HG02588 (cell line): ENCODE data around the gene CHST5.

Experiments
- ATAC-seq: cut with Tn5 transposase; IDR thresholded peaks from one replicate; pipeline ENCODE4 v1.9.1; 2021; ENCODE audit warnings: mild to moderate bottlenecking, moderate library complexity; ENCODE audit not compliant: unreplicated experiment

CHST5 gene

DNA sequence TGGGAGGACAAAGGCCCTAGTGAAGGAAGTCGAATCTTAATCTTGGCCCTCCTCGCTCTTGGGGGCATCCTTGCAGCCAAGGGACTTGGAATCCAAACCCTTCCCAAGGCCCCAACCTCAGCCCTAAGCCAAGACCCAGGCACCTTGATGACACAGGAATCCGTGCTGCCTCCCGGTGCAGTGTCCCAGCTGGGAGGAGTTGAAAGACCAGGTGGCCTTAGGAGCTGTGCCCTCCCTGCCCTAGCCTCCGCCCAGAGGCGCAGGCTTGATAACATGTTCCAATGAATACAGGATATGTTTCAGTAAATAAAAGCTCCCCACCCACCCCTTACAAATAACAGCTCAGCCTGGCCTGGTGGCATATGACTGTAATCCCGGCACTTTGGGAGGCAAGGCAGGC is at the start of gene CHST5:
Gene CHST5 (minus strand): TSS at position 208 of the 400 bp plus-strand sequence. CDS start 5,724 bp downstream, outside the sequence.
- ATAC-seq = no peak

DNA sequence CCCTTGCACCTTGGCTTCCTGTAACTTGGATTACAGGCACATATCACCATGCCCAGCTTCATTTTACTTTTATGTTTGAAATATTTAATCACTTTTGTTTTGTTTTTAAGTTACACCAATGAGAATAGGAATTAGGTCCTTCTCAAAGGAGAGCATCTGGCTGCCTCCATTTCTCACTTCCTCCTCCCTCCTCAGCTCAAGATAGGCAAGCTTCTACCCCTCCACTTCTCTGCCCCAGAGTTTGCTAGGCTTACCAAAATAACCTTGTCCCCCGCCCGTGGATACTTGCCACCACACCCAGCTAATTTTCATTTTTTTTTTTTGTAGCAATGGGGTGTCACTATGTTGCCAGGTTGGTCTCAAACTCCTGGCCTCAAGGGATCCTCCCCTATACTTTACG is 48.2 kb upstream of the CHST5 start:
- peak; percentile 67 for ATAC-seq

DNA sequence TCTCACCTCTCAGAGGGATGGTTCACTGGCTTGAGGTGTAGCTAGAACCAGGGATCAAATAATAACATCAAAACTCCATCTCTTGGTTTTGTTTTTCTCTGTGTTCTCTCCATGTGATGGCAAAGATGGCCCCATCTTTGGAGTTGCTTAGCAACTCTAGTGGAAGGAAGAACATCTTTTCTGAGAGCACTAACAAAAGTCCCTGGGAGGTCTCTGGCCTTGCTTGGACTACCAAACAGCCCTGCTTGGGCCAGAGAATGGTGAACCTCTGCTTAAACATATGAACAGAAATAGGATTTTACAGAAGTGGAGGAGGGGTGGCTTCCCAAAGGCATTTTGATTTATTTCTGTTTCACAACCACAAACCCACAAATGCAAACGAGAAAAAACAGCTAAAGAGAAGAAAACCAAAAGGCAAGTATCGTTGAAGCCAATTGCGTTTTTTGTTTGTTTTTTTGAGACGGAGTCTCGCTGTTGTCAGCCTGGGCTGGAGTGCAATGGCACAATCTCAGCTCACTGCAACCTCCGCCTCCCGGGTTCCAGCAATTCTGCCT is 43.5 kb upstream of the CHST5 start:
- no peak for ATAC-seq

DNA sequence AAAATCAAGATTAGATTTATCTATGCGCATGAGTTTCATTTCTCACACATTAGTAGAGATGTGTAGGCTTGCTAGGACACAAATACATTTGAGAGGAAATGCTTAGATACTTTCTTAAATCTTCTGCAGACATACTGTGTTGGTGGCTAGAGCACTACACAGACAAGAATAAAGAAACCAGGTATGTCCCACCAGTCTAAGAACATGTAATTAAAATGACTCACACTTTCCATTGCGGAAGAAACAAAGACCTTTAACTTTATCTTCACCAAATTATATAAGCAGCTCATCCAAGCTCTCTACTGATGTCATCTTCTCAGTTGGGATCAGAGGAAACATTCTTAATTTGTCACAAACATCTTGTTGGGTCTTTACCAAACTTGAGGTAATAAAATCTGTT is 42.8 kb upstream of the CHST5 start:
- no peak for ATAC-seq

DNA sequence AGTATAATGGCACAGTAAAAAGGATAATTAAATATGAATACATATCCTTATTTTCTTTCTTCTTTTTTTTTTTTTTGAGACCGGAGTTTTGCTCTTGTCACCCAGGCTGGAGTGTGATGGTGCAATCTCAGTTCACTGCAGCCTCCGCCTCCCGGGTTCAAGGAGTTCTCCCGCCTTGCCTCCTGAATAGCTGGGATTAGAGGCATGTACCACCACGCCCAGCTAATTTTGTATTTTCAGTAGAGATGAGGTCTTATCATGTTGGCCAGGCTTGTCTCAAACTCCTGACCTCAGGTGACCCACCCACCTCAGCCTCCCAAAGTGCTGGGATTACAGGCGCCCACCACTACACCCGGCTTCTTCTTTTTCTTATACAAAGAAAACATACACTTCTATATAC is 42.3 kb upstream of the CHST5 start:
- no peak for ATAC-seq

DNA sequence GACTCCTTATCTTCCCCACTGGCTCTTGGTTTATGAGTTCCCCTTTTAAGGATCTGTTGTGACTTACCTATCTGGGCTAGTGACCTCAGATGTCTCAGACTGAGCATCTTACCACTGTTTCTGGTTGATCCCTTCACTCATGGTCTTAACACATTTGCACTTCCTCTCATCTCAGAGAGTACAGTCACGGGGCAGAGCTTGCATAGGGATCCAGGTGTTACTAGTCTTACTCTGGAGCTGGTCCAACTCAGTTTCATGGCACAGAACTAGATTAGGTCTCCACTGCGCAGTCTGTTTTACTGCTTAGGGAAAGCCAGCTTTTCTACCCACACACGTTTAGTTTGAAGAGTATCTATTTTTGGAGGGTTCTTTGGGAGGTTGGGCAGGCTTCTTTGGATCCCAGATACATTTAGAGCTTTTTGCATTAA is 40.5 kb upstream of the CHST5 start:
- peak; percentile 56 for ATAC-seq

DNA sequence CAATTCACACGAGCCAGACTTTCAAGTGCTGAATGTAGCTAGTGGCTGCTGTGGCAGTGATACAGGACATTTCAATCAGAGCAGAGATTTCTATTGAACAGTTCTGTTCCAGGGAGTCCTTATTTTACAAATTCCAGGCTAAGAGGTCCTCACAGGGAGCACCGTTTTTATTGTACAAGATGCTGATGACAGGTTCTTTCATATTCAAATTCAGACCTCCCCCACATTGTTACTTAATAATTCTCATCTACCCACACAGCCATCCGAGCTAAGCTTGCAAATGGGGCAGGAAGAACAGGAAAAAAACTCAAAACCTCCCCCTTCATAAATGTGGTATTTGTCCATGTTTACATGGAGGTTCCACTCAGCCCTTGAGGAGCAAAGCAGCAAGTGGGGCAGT is 40.0 kb upstream of the CHST5 start:
- no peak for ATAC-seq

DNA sequence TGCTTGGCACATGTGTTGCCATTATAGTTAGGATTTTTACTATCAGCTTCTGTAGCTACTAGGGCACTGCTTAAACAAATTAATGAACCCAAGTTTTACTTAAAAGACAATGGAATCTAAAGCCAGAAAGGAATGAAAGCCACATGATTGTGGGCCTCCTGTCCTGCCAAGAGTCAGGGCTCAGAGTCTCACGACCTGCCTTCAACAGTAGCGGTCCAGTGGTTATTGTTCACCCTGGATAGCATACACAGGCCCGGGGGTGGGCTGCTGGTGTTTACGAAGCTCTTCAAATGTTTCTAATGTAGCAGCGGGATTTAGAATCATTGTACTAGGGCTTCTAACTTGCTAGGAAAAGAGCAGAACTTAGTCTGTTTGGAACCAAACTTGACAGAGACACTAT is 38.0 kb upstream of the CHST5 start:
- no peak for ATAC-seq

DNA sequence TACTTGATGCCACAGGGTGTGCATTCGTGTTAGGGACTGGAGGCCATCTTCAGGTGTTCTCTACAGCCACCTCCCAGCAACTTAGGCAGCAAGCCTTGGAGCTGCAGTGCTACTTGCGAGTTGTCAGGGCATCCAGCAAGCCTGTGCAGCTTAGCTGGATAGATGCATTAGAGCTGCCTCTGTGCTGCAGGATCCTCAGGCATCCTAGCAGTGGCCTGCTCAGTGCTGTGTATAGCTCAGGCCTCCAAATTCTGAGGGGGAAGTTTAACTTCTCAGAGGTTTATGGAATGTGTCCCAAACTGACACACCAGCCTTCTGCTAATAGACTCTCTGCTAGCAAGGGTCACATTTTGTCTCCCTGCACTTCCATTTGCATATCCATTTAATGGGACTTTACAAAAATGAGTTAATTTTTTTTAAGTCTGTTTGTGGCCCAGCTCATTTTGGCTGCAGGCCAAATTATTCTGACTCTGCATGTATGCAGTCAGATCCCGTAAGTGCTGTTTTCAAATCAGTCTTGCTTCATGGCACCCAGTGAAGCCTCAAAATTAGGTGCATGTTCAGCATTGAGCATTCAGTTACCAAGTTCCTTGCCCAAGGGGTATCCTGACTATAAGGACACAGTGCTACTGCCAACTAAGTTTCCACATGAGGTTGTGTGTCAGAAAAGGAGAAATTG is 37.1 kb upstream of the CHST5 start:
- ATAC-seq = no peak

DNA sequence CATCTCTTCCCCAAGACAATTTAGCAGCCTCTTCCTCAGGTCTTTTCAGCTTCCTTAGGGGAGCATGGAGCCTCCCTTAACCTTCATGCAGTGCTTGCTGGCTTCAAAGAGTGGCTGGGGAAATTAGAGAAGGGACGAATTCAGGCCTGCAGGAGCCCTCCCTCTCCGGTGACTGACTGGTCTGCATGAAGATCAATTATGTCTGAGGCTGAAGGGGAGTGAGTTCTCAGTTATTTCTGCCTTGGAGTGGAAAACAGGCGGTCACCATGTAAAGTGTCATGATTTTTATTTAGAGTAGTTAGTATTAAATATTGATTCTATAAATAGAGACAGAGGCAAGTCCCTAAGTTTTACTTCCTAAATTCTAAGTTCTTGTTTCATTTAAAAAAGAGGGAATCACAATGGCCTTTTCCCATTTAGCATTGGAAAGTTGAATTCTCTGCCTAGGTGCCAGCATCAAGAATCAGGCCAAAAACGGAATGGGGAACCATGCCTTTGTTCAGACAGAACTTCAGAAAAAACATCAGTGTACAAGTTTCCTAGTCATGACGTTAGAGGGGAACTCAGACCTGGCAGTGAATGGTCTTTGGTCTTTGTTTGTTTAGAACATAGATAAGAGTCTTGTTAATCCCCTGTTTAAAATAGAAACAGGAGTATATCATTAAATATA is 34.6 kb upstream of the CHST5 start:
- ATAC-seq = no peak

DNA sequence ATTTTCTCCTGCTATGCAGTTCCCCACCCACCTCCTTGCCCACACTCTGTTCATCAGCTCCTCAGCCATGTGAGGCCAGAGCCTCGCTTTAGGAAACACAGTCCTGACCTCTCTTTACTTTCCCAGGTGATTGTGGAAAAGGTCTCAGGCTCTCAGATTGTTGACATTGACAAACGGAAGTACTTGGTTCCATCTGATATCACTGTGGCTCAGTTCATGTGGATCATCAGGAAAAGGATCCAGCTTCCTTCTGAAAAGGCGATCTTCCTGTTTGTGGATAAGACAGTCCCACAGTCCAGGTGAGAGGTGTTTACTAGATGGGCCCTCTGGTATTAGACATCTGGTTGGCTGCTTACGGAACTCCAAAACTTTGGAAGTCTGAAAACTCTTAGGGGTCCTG is 32.0 kb upstream of the CHST5 start:
- no peak for ATAC-seq

DNA sequence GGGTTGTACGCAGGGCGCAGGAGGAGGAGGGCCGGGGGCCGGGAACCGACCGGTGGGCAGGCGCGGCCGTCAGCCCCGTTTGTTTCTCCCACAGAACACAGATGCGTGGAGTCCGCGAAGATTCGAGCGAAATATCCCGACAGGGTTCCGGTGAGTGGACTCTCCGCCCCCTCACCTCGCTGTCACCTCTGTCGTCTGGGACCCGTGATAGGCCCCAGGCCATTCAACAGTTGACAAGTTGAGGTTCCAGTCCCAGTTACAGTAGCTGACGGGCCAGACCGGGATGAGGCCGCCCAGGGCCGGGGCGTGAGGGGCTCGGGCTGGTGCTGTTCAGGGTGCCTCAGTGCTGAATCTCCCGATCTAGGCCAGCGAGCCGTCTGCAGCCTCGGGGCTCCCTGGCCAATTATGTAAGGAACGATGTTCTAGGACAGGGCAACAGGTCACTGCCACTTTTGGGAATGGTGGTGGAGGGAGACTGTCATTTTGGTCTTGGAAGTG is 30.9 kb upstream of the CHST5 start:
- ATAC-seq = no peak

DNA sequence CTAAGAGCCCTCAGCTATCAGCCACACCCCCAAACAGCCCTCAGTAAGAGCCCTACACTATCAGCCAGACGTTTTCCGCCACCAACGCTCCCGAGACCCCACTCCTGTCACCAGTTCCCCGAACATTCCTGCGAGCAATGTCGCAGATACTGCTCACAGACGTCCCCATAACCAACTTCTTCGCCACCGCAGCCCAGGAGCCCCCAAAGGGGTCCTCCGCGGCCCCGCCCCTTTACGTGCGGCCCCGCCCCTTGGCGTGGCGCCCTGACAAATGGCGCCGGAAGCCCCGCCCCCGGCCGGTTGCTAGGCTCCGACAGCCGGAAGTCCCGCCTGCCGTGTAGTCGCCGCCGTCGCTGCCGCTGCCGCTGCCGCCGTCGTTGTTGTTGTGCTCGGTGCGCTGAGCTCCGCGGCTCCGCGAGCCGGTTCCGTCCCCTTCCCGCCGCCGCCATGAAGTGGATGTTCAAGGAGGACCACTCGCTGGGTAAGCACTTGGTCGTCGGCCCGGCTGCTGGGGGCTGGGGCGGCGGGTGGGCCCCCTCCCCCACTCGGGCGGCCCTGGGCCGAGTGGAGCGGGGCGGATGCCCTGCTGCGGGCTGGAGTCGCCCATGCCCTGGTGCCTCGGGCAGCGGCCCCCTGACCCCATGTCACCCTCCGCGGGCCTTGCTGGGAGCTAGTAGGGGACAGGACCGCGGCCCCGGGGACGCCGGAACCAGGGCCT is 30.3 kb upstream of the CHST5 start, which contains the start of gene GABARAPL2:
Gene GABARAPL2 (plus strand): TSS at position 340 of the 718 bp plus-strand sequence. CDS start 108 bp downstream, at position 448.
- peak; percentile 72 for ATAC-seq

DNA sequence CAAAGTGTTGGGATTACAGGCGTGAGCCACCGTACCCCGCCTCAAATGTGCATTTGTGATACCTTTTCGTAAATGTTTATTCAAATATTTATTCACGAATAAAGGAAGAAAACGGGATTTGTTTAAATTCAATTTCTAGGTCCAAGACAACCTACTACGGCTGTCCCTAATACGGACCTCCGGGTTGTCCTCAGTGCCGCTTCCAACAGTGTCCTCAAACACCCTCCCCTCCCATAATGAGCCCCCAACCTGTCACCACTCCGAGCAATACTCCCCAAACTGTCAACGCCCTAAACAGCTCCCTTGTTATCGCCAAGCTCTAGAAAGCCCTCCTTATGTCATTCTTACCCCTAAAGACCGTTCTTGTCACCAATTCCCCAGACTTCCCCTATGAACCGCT is 29.7 kb upstream of the CHST5 start:
- ATAC-seq = no peak

DNA sequence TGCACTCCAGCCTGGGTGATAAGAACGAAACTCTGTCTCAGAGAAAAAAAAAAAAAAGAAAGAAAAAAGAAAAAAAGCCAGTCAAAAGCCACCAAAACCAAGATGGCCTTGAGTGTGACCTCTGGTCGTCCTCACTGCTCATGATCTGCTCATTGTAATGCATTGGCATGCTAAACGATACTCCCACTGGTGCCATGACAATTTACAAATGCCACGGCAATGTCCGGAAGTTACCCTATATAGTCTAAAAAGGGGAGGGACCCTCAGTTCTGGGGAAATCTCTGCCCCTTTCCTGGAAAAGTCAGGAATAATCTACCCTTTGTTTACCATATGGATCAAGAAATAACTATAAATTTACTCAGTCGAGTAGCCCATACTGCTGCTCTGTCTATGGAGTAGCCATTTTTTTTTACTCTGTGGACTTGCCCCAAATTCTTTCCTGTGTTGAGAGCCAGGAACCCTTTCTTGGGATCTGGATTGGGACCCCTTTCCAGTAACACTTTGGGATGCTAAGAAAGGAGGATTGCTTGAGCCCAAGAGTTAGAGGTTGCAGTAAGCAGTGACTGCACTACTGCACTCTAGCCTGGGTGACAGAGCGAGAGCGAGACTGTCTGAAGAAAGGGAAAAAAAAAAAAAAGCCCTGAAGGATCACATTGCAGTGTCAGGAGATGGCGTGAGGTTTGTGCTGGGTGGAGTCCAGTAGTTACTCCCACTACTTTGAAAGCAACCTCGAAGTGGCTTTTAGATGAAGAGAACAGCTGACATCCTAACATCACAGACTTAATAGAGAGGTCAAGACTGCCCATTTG is 23.9 kb upstream of the CHST5 start:
- ATAC-seq = no peak

DNA sequence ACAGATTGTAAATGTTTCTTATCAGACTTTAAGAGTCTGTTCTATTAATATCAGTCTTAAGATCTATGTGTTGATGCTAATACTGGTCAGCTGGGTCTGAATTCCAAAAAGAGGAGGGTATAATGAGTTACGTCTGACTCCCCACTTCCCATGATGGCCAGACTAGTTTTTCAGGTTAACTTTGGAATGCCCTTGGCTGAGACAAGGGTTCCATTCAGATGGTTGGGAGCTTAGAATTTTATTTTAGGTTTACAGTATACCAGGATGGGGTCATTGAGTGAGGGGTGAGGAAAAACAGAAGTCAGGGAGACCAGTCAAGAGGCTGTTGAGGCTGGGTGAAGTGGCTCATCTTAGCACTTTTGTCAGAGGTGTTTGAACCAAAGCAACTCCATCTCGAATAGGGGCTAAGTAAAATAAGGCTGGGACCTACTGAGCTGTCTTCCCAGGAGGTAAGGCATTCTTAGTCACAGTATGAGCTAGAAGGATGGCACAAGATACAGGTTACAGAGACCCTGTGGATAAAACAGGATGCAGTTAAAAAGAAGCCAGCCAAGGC is 23.0 kb upstream of the CHST5 start:
- no peak for ATAC-seq

DNA sequence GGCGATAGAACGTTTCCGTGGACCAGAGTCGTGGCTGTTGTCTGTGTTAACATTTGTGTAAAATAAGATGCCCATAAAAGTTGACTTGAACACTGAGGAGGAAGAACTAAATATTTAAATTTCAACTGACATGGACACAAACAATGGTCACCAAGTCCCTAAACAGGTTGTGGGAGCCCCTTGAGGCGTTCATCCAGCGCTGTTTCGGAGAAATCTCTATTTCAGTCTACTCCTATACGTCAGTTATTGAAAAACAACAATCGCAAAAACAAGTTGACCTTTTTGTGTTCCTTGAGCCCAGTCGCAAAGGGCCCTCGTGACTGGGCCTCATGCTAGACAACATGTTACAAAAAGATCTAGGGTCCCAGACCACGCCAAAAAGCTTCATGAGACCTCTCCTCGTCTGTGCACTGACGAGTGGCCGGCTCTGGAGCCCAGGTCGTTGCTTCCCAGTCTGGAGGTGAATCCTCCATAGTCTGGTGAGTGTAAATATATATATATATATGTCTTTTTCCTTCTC is 20.6 kb upstream of the CHST5 start:
- no peak for ATAC-seq

DNA sequence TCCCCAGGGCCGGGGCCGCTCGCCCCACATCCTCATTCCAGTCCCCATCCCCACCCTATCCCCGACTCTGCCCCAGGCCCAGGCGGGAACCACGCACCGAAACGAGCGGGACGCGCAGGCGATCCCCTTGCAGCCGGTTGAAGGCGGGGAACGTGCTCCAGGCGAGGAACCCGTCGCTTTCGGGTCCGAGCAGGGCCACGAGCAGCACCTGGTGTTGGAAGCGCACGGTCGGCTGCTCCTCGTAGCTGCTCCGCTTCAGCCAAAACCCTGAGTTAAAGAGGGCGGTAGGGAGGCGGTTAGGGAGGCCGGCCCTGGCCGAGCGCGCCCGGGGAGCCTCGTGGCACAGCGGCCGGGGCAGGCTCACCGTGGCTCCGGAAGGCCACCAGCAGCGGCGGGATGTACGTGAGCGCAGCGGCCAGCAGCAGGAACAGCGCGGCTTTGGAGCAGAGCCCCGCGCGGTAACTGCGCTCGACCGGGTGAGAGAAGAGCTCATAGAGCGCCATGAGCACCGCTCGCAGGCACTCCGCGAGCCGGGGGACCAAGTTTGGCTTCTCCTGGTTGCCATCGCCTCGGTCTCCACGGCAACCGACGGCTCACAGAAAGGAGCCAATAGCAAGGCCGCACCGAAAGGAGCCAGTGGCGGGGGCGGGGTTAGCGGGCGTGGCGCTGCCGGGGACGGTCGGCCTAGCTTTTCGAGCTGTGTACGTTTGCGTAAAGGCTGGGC is 20.0 kb upstream of the CHST5 start, which contains the start of gene TMEM231:
Gene TMEM231 (minus strand): TSS at position 546 of the 724 bp plus-strand sequence. CDS start 43 bp downstream, at position 503.
- ATAC-seq = peak; percentile 97

DNA sequence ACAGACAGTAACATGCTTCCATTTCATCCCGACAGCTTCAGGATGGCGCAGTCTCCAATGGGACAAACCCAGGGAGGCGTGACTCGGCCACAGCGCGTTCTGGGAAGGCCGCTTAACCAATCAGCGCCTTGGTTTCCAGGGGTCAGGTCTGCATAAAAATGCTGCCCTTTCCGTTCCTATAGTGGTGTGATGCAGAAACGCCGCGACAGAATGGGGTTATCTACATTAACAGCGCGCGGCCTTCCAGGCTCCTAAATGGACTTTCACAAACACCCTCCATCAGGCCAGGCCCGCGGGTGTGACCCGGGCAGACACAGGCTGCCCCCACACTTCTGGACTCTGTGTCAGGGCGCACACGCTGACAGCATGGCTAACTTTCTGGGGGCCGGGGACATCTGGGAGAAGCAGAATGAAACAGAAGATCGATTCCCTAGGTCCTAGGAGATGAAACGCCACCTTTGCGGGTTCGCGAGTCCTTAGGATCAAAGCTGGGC is 19.4 kb upstream of the CHST5 start:
- no peak for ATAC-seq
